Central memory CD4-positive, alpha-beta T cell (primary cell): Measurements from ENCODE around the gene TMEM129.
A peak's percentile ranks its signal among the peaks of the same experiment; 100 is the strongest.
"Not testable (repeated sequence)": the region's sequence is repeated elsewhere in the genome, so short reads cannot be mapped to it uniquely, and the experiment has no call there.

Source experiments
- DNase-seq: peaks from one replicate; pipeline ENCODE4 v3.0.0; 2022

TMEM129 gene

DNA sequence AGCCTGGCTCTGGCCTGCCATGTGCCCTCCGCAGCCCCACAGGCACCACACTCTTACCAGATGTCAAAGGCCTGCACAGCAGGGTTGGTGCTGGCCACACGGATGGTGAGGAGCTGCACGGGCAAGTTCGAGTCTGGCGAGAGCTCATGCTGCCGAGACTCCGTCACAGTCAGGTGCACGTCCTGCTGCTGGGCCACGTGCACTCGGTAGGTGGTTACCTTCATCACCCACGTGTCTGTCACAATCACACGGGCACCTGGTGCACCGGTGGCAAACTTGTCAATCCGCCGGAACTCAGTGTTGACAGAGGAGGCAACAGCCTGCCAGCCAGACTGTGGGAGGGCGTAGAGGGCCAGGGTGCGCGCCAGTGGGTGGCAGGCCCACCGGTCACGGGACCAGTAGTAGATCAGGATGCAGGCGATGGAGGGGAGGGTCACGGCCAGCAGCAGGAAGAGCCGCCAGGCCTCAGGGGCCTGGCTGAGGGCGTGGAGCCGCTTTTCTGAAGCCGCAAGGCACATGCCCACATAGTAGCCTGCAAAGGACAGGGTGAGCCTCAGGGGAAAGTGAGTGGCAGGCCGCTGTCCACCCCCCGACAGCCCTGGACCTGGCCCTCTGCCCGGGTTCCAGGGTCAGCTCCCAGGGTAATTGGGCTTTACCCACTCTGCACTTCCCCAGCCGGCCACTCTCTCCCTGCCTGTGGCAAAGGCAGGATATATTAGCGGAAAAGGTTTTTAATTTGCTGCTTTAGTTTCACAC lies 2.9 kb downstream of the TMEM129 start:
- no peak for DNase-seq

DNA sequence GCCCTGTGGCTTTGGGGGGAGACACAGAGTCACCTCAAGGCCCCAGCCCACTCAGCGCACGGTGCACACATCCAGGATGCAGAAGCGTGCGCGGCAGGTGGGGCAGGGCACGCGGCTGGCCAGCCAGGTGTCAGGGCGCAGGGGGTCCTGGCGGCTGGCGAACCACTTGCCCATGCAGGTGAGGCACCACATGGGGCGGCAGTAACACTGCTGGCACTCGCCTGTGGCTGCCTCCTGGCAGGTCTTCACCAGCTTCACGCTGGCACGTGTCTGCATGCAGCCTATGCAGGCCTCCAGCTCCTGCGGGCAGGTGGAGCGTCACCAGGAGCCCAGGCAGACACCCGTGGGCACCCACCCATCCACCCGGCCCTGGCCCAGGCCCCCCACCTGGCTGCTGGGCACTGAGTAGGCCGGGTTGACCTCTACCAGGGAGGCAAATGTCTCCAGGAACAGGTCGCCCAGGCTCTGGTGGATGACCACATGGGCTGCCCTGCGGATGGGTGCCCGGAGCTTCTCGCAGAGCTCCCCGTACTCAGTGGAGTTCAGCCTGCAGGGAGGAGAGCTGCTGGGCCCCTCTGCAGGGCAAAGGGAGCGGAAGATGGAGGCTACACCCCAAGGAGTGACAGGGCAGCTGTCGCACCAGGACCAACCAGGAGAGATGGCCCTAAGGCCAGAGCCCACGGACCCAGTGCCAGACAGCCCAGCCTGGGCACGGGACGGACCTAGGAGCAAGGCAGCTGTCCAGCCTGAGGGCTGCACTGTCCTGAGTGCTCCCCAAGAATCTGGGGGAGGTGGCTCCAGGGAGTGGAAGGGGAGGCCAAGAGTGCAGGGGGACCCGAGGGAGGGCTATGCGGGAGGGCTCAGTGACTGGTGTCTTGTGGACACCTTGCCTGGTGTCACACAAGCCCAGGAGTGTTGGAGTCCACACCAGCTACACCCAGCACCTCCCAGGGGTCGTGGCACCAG lies 3.7 kb downstream of the TMEM129 start:
- DNase-seq = no peak

DNA sequence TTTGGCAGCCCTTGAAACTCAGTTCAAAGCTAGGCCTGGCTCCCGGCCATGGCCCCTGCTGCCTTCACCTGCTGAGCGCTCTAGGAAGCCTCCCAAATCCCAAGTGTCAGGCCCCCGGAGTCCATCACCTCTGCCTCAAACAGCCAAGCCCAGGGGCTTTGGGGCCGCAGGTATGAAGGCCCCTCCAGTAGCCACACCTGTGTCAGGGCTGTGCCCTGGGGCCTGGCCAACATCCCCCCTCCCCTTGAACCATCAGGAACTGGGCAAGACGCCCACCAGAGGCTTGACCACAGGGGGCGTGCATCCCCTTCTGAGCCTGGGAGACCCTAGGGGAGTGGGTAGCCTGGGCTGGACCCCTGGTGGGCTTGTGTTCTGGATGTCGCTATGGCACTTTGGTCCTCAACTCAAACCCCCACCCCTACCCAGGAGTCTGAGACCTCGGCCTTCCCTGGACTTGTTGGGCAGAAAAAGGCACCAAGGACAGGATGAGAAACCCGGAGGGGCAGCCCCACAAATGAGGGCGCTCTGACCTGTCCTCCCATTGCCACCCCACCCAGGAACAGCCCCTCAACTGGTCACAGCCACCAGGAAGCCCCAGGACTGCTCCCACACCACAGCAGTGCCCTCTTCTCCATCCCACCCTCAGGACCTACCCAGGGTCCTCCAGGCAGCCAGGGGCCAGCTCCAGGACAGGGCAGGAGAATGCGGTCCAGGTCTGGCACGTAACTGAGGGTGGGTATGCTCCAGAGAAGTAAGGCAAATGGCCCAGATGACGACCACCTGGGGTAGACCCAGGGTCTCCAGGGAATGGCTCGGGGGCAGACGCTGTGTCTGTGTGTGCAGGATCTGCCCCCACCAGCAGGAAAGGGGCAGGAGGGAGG lies 4.8 kb downstream of the TMEM129 start:
- no peak for DNase-seq

DNA sequence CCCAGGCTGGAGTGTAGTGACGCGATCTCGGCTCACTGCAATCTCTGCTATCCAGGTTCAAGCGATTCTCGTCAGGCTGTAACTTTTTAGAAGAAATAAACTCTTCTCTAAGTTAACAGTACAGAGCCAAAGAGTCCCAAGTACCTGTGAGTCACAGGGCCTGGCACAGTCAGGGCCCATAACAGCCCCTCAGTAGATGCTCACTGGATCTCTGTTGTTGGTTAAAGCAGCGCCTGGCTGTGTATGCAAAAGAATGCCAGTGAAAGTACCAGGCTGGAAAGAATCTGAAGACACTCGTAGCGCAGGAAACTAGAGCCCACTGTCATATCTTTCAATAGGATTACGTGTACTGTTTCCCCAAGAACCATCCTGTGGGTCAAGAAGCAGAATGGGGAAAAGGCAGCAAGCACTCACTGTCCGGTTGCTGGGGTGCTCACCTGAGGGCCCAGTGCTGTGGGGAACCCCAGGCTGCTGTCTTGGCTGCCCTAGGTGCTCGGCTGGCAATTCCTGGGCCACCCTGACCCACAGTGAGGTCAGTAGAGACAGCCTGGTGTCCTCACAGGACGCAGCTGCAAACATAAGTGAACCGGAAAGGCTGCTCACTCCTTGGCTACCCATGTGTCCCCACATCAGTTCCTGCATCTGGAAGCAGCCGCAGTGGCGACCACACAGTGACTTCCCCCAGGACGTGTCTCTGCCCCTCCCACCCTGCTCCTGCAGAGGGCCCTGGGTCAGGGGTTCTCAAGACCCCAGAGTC lies 5.9 kb downstream of the TMEM129 start:
- DNase-seq = no peak

DNA sequence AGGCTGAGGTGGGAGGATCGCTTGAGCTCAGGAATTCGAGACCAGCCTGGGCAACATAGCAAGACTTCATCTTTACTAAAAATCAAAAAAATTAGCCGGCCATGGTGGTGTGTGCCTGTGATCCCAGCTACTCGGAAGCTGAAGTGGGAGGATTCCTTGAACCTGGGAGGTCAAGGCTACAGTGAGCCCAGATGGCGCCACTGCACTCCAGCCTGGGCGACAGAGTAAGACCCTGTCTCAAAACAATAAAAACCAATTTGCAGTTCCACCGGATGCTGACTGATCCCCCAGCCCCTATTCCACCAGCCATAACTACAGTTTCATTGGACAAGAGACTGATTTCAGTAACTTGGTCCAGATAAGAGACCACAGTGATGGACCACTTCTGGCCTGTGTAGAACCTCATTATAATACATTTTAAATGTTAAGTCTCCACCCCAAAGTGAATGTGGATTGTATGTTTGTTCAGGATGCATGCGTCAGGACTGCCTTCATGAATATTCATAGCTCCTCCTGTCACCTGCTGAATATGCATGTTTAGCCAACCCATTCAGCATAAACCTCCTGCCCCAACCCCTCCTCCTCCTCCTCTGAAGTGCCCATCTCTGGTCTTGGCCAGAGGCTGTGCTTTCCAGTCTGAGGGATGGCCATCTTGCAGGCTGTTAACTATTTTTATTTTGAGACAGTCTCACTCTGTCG lies 6.7 kb downstream of the TMEM129 start:
- DNase-seq = no peak

DNA sequence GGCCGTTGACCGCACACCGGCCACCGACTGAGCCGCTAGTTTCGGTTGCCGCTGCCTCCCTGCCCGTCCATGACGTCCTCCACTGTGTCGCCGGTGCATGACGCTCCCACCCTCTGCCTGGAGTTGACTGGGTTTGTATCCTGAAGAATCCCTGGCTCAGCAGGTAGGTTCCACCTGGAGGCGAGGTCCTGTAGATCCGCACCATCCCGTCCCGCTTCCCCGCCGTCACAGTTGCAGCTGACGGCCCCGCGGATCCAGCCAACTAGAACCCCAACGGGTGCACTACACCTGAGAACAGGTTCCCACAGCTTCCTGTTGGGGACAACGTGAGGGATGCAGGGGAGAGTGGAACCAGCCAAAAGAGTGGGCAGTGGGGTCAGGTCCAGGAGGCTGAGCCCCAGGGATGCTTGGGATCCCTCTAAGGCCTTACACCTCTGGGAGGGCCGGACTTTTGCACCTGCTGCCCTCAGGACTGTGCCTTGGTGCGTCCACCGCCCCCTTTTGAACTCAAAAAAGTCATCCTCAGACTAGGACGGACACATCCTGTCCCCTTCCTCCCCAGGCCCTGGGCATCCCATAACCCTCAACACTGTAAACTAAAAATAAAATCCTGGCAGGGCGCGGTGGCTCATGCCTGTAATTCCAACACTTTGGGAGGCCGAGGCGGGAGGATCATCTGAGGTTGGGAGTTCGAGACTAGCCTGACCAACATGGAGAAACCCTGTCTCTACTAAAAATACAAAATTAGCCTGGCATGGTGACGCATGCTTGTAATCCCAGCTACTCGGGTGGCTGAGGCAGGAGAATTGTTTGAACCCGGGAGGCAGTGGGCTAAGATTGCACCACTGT lies 7.9 kb downstream of the TMEM129 start:
- DNase-seq = no peak

DNA sequence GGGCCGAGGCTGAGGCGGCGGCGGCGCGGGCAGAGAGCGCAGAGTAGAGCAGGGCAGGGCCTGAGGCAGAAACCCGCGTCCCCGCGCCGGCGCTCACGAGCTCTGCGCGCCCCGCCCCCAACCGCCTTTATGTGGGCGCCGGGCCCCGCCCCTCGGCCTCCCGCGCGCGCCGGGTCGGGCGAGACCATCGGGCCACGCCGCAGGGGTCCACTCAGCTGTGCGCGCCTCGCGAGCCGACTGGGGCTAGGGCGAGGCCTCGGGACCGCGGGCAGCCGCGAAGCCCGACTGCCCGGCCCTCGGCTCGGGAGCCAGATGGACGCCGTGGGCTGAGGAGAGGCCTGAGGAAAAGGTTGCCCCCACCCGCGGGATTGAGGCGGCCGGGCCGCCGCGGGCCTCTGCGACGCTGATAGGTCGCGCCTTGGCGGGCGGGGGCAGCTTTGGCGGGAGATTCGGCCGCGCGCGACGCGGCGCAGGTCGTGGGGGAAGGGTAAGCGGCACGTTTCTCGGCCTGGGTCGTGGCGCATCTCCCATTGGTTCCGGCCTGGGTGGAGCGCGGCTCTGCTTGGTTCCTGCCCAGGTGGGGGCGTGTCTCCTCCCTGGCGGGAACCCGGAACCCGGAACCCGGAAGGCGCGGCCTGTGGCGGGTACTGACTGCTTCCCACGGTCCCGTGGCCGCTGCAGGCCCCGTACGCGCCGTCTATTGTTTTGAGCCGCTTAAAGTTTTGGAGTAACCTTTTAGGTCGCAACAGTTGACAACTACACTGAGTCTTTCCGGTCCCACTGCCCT lies 8.7 kb downstream of the TMEM129 start, which contains the start of gene SLBP:
SLBP (minus strand) TSS at position 104 of the 787 bp plus-strand sequence. CDS start 131 bp downstream, outside the sequence.
- DNase-seq = peak; percentile 99

DNA sequence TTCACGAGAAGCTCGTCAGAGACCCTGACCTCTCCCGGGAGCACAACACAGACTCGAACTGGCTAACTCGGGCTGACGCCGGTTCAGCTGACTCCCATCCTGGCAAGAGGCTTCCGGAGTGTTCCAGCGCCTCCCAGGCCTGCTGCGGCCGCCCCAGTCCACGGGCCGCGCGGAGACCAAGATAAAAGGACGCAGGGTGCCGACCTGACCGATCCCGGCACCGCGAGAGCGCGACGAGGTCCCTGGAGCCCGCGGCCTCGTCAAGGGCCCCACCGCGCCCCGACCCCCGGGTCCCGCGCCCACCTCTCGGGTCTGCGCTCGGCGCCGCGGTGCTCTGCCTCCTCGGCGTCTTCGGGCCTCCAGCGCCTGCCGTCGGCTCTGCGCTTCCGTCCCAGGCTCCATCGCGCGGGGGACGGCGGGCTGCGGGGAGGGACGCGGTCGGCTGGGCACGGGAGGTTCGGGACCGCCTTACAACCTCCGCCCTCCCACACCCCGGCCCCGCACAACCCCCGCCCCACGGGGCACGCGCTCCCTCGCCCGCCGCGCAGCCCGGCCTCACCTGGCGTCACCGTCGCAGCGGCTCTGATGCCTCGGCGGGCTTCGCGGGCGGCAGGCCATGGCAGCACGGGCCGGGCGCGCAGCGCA lies 9.4 kb downstream of the TMEM129 start:
- DNase-seq = no peak

DNA sequence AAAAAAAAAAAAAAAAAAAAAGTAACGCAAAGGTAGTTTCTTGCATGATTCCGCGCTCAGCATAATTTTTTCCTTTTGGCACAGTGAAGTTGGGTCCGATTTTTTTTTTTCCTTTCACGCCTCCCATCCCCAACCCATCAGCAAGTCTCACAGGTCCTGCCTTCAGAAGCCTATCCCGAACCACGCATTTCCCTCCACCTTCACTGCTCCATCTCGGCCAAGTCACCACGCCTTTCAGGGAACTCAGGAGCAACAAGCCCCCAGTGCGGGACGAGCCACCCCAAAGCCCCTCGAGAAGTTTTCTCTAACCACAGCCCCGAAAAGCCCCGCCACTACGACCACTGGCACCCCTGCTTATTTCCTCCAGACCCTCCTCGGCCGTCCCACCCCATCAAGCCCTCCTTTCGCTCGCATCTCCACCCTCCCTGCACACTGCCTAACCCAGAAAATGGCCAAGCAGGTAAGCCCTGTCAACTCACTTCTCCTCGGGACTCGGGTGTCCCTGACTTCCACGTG lies 10.0 kb downstream of the TMEM129 start:
- DNase-seq = no peak

DNA sequence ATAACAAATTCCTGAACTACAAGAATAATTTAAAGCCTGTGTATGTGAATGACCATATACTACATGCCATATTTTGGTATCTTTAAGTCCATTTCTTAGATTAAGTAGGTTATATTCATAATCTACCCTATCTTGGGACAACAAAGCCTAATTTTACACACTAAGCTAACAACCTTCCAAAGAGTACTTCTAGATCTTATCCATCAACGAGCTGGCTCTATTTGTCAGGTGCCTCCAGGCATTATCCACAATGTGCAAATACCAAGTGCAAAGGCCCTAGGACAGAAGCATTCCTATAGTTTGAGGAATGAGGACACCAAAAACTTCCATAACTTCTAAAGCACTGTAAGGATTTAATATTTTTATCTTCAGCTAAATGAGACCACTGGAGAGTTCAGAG lies 12.5 kb downstream of the TMEM129 start:
- DNase-seq = no peak

DNA sequence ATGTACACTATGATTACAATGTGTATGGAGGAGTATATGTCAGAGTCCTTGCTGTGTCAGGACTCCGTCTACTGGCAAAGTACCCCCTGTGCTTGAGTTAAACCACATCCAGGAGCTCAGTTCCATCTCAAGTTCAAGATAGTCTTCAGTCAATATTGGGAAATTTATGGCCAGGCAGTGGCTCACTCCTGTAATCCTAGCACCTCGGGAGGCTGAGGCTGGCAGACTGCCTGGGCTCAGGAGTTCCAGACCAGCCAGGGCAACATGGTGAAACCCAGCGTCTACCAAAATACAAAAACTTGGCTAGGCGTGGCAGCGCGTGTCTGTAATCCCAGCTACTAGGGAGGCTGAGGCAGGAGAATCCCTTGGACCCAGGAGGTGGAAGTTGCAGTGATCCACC lies 14.8 kb downstream of the TMEM129 start:
- DNase-seq = no peak

DNA sequence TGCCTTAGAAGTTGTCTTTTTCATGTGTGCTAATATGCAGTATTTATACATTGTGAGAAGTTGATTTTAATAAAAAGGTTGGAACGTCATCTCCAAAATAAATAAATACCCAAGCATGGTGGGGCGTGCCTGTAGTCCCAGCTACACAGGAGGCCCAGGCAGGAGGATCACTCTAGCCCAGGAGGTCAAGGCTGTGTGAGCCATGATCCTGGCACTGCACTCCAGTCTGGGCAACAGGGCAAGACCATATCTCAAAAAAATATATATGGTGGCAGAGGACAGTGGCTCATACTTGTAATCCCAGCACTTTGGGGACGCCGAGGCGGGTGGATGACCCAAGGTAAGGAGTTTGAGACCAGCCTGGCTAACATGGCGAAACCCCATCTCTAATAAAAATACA lies 15.4 kb downstream of the TMEM129 start:
- DNase-seq = no peak

DNA sequence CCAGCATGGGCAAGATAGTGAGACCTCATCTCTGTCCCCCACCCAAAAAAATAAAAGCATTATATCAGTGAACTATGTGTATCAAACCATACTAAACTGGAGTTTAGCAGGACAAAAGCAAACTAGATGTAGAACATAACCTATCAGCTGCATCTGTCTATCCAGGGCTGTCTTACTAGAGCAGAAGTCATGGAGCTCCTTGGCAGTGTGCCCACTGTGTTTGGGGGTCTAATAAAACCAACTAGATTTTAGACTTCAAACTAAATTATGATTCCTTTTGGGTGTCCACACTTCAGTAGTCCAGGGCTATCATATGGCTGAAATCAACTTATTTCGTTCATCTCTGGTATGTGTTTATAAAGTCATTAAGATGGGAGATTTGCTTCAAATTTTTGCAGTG lies 17.3 kb downstream of the TMEM129 start:
- no peak for DNase-seq

DNA sequence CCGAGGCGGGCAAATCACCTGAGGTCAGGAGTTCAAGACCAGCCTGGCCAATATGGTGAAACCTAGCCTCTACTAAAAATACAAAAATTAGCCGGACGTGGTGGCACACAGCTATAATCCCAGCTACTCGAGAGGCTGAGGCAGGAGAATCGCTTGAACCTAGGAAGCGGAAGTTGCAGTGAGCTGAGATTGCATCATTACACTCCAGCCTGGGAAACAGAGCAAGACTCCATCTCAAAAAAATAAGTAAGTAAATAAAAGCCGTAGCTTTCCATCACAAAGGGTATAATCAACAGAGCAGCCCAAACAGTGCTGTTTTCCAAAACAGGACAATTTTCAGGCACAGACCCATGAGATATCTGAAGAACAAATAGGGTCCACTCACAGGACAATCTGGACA lies 19.5 kb downstream of the TMEM129 start:
- not testable (repeated sequence) for DNase-seq

DNA sequence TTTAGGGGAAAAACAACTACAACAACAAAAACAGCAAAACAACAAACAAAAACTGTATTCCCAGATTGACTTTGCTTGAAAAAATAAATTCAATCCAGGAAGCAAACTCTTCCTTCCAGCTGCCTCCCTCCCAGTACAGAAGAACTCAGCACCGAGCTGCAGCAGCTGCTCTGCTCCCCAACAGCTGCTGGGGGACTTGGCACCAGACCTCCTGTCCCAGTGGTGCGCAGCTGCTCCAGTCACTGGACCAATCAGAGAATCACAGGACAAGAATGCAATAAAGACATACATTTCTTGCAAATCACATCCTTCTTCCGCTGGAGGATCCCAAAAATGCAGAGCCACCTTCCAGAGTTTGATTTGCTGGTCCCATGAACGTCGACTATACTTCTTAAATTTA lies 25.2 kb downstream of the TMEM129 start:
- DNase-seq = no peak

DNA sequence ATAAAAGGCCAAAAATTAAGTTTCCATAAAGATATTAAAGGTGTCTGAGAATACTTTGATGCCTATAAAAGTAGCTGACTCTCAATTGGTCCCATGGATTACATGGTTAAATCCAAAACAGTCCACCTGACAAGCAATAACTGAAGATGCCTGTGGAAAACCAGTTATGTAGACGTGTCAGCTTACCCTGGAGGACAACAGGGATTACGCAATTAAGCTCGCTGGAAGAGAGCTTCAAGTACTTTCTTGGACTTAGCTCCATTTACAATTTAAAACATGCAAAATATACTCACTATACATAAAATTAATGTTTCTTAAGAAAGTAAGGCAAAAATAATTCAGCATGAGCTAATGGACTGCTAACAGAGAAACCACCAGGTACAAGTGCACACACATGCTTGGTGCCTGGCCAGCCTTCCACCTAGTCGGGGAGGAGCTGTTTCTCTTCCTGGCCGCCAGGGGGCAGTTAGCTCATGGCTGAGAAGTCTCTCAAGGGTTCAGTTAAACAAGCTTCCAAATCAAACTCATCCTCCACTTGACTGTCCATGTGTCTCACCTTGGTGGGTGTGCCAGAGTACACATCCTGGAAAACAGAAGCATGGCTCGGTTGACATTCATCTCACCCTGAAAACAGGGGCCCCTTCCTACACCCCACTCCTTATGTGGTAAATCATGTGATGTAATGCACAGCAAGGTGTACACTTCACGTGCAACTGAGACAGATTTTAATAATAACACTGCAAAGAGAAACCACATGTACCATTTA lies 27.8 kb downstream of the TMEM129 start:
- peak; percentile 78 for DNase-seq

DNA sequence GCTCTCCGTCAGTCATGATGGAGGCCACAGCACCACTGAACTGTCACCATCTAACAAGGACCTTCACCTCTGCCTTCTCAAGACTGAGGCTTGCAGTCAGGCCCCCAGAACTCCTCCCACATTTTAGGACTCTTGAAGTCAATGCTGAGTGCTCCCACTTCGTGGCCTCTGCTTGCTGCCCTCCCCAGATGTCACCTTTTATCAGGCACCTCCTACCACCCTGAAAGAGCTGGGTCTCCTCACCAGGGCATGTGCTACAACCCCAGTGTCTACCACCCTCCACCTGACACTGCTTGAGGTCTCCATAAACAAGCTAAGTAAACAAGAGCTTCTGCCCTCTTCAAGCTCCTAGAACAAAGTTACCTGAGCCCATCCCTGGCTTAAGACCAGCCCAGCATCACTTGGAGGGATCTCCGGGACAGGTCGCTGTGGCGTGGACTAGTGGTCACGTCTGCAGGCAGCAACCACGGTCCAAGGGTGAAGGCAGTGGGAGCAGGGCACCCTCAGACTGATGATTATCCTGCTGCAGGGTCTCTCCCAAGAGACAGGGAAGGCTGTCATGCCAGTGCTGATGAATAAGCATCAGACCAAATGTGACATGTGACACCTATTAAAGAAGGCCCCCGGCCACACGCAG lies 29.3 kb downstream of the TMEM129 start:
- DNase-seq = no peak
